ENCODE measurements around the gene PPM1J.
A peak's percentile ranks its signal among the peaks of the same experiment; 100 is the strongest.

The PPM1J gene

DNA sequence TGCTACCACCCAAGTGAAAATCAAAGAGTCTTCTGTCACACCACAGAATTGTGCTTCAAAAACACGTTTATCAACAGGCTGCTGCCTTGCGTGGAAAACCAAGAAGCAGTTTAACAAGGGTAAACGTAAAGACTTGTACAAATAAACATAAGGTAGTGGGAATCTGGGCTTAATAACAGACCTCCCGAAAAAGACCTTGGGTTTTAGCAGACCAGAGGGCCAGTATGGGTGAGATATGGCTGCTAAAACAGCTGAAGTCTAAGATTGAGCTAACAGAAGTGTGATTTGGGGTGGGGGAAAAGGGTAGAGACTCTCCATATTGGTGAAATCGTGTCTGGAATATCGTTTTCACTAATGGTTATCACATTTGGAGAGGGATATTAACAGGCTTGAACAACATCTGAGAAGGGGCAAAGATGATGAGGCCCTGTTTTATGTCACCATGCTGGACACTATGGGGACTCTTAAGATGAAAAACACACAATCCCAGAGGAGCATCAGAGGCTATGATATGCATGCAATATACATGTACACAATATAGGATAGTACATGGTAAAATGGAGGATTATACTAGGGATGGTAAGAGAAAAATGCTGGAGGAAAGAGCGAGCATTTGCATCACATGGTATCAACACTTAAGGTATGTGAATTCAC lies 39.3 kb downstream of the PPM1J start:
- TF ChIP-seq CTCF (IDR thresholded peaks at IDR 0.05; ENCODE audit: control insufficient read depth, insufficient read depth, low read depth, low read length, missing control alignments) = no peak
- no peak for DNase-seq (ENCODE audit: low read depth)

GRCh38 chr1:112674986-112675727 lies 40.0 kb downstream of the PPM1J start:
- DNase-seq (ENCODE audit: low read depth) = no peak
- TF ChIP-seq CTCF (IDR thresholded peaks at IDR 0.05; ENCODE audit: control insufficient read depth, insufficient read depth, low read depth, low read length, missing control alignments) = no peak

More for the DNA sequence above, 39.3 kb downstream of the PPM1J start:
- H3K4me3 ChIP-seq (ENCODE audit: control insufficient read depth, low read depth, low read length) = peak overlapping the region; percentile 92

GRCh38 chr1:112674440-112674985 lies 40.6 kb downstream of the PPM1J start, which contains the start of gene MOV10:
MOV10 (plus strand) TSS chr1:112674659; CDS start chr1:112674913, 254 bp downstream.
- peak within 1 kb of the TSS; percentile 92 for H3K4me3 ChIP-seq (ENCODE audit: control insufficient read depth, low read depth, low read length)
- DNase-seq (ENCODE audit: low read depth) = no peak
- TF ChIP-seq CTCF (IDR thresholded peaks at IDR 0.05; ENCODE audit: control insufficient read depth, insufficient read depth, low read depth, low read length, missing control alignments) = no peak

More at GRCh38 chr1:112674986-112675727, 40.0 kb downstream of the PPM1J start:
- H3K4me3 ChIP-seq (ENCODE audit: control insufficient read depth, low read depth, low read length) = peak overlapping the region; percentile 92

GRCh38 chr1:112673592-112674439 lies 41.3 kb downstream of the PPM1J start:
- peak; percentile 51 for DNase-seq (ENCODE audit: low read depth)
- peak overlapping the region; percentile 92 for H3K4me3 ChIP-seq (ENCODE audit: control insufficient read depth, low read depth, low read length)
- peak; percentile 54 for TF ChIP-seq CTCF (IDR thresholded peaks at IDR 0.05; ENCODE audit: control insufficient read depth, insufficient read depth, low read depth, low read length, missing control alignments)

GRCh38 chr1:112672842-112673241 lies 42.3 kb downstream of the PPM1J start:
- no peak for TF ChIP-seq CTCF (IDR thresholded peaks at IDR 0.05; ENCODE audit: control insufficient read depth, insufficient read depth, low read depth, low read length, missing control alignments)
- no peak overlapping the region for H3K4me3 ChIP-seq (ENCODE audit: control insufficient read depth, low read depth, low read length)
- DNase-seq (ENCODE audit: low read depth) = no peak

DNA sequence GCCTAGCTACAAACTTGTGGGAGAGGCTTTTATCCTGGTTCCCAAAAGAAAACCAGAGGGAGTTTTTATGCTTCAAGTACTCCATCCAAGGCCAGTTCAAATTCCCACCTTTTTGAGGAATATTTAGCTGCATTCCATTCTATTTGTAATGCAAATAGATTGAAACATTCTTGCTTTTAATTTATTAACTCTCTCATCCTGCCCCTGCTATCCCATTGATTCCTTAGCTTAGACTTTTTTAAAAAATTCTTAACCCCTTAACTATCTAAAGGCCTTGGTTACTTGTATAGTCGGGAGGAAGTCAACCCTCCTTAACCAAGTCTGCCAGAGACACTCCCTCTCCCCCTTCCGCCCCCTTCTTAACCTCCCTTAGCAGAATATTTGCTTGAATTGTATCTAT lies 43.1 kb downstream of the PPM1J start:
- no peak for DNase-seq (ENCODE audit: low read depth)
- no peak for TF ChIP-seq CTCF (IDR thresholded peaks at IDR 0.05; ENCODE audit: control insufficient read depth, insufficient read depth, low read depth, low read length, missing control alignments)
- H3K4me3 ChIP-seq (ENCODE audit: control insufficient read depth, low read depth, low read length) = no peak overlapping the region
